T-helper 2 cell treated with Interferon-gamma antibody and Interleukin-4, amounts not matched to agents 100 ng/mL and 5 ng/mL, for 36 hours (primary cell): ENCODE measurements around the gene ZNF12. TPM values are rescaled to one million over a fixed set of nuclear protein-coding genes. Genes with fewer than 3 reads are reported as not detected.
"Not testable (repeated sequence)": the region's sequence is repeated elsewhere in the genome, so short reads cannot be mapped to it uniquely, and the experiment has no call there.

ENCODE experiments used
- intact Hi-C: fragments of 100-400 bp; cut with micrococcal nuclease; formaldehyde crosslinking; loops from one replicate; pipeline ENCODE4 v1.15.1; 2023
- total RNA-seq: library from RNA; stranded (reverse); gene quantifications from 2 replicates; pipeline ENCODE4 v1.2.3, GENCODE V29; 2022

The ZNF12 gene
- total RNA-seq, 1 donor from 2014 or later, result 22.7 TPM

DNA sequence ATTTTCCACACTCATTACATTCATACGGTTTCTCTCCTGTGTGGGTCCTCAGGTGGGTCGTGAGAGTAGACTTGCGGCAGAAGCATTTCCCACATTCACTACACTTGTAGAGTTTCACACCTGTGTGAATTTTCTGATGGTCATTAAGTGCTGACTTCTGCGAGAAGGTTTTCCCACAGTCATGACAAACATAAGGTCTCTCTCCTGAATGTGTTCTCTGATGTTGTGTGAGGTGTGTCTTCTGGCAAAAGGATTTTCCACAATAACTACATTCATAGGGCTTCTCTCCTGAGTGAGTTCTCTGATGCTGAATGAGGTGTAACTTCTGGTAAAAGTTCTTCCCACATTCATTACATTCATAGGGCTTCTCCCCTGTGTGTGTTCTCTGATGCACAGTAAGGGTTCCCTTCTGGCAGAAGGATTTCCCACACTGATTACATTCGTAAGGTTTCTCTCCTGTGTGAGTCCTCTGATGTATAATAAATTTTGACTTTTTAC is 15.1 kb downstream of the ZNF12 start:
- intact Hi-C loops, result no loop called here

DNA sequence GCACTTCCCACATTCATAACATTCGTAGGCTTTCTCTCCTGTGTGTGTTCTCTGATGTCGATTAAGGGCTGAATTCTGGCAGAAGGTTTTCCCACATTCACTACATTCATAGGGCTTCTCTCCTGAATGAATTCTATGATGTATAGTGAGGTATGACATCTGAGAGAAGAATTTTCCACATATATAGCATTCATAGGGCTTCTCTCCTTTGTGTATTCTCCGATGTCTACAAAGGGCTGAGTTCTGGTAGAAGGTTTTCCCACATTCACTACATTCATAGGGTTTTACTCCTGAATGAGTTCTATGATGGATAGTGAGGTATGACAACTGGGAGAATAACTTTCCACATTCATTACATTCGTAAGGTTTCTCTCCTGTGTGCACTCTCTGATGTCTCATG is 15.6 kb downstream of the ZNF12 start:
- intact Hi-C loops, result no loop called here

DNA sequence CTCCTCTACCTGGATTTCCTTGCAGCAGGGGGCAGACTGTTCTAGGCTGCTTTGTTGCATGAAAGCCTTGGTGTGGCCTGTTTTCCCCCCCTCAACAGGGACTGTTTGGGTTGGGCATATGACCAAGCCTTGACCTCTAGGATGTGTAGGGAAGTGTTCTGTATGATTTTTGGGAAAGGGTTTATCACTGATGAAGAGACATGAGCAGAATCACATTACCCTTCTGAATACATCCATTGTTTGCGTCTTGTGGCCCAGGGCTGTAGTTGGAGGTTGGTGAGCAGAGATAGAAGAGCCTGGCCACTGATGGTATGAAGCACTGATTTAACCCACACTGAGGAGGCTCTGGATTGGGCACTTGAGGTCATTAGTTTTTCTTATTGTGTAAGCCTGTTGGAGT is 26.6 kb downstream of the ZNF12 start:
- intact Hi-C loops, result no loop called here

DNA sequence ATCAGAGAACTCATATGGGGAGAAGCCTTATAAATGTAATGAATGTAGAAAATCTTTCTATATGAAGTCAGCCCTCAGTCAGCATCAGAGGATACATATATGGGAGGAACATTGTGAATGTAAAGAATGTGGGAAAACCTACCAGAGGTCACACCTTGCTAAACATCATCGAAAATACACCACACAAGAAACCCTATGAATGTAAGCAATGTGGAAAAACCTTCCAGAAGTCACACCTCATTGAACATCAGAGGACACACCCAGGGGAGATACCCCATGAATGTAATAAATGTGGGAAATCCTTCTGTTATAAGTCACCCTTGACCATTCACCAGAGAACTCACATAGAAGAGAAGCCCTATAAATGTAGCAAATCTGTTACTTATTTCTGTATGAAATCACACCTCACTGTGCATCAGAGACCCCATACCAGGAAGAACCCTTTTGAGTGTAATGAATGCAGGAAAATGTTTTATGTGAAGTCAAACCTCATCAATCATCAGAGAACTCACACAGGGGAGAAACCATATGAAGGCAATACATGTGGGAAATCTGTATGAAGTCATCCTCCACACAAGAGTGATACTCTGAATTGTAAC is 30.8 kb downstream of the ZNF12 start:
- intact Hi-C loops, result no loop called here

DNA sequence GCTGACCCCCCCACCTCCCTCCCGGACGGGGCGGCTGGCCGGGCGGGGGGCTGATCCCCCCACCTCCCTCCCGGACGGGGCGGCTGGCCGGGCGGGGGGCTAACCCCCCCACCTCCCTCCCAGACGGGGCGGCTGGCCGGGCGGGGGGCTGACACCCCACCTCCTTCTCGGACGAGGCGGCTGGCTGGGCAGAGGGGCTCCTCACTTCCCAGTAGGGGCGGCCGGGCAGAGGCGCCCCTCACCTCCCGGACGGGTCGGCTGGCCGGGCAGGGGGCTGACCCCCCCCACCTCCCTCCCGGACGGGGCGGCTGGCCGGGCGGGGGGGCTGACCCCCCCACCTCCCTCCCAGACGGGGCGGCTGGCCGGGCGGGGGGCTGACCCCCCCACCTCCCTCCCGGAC is 35.9 kb downstream of the ZNF12 start:
- intact Hi-C loops, result not testable (repeated sequence)

DNA sequence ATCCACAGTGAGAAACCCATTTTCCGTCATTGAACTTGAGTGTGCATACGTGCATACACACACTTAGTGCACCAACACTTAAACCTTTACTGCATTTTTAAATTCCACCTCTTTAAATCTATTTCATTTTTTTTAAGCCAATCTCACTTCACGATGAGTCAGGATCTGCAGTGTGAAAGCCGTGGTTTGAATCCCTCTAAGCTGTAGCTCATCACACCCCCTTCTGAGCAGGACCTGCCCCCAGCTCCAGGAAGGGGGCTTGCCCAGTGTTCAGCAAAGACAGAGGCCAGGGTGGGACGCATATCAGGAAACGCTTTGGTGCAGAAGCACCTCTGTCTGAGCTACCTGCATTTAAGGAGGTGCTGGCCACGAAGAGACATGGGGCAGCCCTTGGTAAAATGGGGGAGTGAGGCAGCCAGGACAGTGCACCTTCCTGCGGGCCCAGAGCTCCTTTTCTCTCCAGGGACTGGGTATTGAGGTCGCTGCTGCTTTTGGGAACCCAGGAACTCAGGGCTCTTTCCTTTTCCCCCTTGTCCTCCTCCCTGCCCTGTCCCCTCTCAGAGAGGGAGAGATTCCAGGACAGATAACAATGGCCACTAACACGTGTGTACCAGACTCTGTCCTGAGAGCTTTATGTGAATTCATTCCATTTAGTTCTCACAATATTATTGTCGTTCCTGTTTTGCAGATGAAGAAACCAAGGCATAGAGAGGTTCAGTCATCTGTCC is 48.0 kb downstream of the ZNF12 start:
- intact Hi-C loops, result no loop called here

DNA sequence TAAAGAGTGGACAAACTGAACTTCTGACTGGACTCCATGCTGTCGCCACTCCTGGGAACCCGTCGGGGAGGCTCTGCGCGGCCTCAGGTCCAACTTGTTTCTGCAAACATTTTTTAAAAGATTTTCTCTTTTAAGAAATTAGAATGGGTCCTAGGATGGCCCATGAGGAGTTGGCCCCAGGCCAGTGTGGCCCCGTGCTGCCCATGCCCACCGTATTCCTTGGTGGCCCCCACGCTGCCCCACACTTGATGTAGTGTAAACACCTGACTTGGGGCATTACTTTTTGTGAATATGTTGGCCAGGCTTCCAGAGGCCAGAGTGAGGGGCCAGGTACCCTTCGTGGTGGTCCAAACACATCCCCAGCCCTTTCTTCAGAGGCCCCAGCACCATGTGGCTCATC is 50.3 kb downstream of the ZNF12 start:
- intact Hi-C loops, result no loop called here

DNA sequence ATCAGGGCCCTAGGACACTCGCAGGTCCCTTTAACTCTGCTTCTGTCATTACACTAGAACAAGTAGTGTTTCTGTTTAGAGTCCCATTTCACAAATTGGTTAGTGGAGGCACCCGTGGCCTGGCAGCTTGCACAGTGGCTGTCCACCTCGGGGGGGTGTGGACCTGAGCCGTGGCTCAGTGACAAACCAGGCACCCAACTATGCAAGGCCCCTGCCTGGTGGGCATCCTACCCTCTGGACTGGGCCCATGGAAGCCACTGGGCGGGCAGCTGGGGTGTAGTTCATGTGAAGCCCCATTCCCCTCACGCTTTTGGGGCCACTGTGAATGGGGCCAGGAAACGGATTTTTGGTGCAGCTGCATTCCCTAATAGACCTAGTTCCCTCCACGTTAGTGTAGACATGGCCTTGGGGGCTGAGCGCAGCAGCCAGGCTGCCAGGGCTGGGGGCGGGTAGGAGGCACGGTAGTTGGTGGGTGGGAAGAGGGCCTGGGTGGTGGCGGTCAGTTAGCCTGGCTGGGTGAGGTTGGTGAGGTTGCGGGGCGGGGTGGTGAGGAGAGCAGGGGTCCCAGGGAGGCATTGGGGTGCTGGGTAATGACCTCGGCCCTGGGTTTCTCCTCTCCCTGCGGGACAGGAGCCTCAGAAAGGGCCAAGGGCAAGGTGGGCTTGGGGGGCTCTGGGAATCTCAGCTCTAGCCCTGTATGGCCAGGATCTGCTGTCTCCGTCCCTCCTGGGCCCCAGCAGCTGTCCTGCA is 50.9 kb downstream of the ZNF12 start:
- intact Hi-C loops, result no loop called here

DNA sequence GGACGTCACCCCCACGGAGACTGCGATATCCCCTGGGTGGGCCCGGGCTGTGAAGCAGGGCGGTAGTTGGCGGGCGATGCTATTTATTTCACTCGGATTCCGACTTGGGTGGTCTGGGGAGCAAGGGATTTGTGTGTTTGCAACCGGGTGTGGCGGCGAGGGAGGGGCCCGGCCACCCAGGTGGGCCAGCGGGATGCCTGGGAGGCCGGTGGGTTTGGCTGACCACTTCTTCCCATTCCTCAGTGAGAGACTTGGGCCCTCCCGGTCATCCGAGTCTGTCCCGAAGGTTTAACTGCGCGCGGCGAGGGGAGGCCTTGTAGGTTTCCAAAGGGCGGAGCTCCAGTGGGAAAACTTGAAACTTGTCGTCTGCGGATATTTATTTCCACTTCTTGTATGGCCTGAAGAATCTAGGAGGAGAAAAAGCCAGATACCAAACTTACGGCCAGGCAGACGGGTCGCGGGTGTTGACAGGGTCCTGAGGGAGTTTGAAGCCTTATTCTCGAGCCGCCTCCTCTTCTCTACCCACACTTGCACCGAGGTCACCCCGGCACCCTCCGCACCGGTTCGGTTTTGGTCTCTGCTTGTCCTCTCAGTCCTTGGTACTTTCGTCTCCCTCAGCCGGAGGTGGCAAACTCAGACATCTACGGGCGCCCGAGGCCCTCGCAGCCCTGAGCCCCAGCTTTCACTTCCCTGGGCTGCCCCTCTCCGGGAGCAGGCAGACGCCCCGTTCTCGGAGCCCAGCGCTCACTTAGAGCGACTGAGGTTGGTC is 51.7 kb downstream of the ZNF12 start:
- intact Hi-C loops, result no loop called here

DNA sequence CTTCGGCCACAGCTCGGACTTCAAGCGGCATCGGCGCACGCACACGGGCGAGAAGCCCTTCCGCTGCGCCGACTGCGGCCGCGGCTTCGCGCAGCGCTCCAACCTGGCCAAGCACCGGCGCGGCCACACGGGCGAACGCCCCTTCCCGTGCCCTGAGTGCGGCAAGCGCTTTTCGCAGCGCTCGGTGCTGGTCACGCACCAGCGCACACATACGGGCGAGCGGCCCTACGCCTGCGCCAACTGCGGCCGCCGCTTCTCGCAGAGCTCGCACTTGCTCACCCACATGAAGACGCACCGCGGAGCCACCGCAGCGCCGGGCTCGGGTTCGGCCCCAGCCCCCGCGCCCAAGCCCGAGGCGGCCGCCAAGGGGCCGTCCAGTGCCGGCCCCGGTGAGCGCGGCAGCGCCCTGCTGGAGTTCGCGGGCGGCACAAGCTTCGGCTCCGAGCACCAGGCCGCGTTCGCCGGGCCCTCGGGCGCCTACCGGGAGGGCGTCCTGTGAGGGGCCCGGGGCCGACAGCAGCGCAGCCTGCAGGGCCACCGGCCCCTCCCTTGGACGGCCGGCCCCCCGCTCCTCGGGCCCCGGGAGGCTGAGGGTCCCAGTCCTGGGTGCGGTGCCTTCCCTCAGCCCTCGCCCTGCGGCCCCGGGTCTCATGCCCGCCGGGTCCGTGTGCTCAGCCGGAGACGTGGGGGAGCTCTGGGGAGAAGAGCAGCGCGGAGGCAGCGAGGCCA is 52.5 kb downstream of the ZNF12 start:
- intact Hi-C loops, result no loop called here

DNA sequence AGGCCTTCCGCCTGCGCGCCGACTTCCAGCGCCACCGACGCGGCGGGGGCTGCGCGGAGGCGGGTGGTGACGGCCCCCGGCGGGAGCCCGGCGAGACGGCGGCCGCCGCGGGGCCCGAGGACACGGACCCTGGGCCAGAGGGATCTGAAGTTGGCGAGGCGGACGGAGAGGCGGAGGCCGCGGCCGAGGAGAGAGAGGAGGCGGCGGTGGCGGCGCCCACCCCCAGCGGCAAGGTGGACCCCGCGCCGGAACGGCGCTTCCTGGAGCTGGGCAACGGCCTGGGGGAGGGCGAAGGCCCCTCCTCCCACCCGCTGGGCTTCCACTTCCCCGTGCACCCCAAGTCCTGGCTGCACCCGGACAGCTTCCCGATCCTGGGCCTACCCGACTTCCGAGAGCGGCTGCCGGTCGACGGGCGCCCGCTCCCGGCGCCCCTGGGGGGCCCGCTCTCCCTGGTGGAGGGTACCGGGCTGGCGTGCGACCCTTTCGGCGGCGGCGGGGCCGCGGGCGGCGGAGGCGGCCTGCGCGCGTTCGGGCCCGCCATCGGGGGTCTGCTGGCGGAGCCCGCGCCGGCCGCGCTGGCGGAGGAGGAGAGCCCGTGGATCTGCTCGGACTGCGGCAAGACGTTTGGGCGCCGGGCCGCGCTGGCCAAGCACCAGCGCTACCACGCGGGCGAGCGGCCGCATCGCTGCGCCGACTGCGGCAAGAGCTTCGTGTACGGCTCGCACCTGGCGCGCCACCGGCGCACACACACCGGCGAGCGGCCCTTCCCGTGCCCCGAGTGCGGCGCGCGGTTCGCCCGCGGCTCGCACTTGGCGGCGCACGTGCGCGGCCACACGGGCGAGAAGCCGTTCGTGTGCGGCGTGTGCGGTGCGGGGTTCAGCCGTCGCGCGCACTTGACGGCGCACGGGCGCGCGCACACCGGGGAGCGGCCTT is 53.4 kb downstream of the ZNF12 start:
- intact Hi-C loops, result no loop called here

DNA sequence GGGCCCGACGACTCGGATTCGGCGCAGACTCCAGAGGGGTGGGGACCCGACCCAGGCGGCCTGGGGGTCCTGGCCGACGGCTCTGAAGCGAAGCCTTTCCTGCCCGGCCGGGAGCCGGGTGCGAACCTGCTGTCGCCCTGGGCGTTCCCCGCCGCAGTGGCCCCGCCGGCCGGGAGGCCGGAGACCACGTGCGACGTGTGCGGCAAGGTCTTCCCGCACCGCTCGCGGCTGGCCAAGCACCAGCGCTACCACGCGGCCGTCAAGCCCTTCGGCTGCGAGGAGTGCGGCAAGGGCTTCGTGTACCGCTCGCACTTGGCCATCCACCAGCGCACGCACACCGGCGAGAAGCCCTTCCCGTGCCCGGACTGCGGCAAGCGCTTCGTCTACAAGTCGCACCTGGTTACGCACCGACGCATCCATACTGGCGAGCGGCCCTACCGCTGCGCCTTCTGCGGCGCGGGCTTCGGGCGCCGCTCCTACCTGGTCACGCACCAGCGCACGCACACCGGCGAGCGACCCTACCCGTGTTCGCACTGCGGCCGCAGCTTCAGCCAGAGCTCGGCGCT is 54.2 kb downstream of the ZNF12 start:
- intact Hi-C loops, result no loop called here

DNA sequence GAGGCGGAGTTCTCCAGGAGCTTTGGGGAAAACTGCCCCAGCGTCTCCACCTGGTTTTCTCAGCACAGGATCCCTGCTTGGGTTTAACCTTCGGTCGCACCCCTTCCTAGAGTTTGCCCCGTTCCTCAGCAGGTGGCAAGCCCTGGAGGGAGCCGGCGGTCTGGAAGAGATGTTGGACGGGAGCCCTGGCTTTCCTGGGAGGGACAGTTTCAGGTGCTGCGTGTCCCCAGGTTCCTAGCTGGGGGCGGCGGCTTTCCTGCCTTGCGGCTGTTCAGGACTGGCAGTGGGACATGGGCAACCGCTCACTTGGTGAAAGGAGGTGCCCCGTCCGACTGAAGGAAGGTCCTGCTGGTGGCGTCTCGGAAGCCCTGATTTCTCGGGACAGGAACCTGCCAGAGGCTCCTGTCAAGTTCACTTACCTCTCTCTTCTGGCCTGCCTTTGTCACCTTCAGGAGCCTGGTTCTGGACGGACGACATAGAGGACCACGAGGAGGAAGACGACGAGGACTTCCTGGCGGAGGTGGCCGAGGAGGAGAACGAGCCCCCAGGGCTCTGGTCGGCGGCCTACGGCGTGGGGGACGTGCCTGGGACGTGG is 54.8 kb downstream of the ZNF12 start:
- intact Hi-C loops, result no loop called here

DNA sequence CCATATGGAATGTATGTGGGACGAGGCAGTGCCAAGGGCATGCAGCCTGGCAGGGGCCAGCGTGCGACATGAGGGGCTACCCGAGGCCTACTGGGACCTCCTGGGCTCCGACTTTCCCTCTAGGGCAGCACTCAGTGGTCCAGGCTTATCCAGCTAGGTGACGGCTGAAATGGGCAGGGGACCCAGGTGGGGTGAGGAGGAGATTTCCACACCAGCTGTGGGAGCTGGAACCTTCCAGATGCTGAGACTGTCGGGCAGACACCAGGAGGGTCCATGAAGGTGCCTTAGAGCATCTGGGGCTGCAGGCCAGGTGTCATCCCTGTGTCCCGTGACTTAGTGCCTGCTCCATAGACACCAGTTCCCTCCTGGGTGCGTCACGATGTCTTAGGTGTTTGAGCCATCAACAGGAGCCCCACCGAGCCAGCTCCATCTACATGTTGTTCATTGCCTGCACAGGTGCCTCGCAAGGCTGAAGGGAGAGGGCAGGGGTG is 56.2 kb downstream of the ZNF12 start:
- intact Hi-C loops, result no loop called here

DNA sequence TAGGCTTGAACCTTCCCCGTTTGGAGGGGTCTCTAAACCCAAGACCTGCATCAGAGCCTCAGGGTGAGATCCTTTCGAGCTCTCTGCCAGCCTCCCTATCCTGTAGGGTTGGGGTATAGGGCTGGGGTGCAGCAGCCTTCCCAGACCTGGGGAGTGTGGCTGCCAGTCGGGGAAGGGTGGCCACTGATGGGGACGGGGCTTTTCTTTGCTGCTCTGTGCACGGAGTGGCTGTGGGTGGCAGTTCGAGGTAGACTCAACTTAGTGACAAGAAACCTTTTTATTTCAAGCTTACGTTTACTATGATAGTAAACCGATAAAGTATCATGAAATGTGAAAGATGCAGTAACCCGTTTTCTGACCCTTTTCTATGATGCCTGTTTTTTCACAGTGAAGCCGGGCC is 56.7 kb downstream of the ZNF12 start:
- intact Hi-C loops, result no loop called here

DNA sequence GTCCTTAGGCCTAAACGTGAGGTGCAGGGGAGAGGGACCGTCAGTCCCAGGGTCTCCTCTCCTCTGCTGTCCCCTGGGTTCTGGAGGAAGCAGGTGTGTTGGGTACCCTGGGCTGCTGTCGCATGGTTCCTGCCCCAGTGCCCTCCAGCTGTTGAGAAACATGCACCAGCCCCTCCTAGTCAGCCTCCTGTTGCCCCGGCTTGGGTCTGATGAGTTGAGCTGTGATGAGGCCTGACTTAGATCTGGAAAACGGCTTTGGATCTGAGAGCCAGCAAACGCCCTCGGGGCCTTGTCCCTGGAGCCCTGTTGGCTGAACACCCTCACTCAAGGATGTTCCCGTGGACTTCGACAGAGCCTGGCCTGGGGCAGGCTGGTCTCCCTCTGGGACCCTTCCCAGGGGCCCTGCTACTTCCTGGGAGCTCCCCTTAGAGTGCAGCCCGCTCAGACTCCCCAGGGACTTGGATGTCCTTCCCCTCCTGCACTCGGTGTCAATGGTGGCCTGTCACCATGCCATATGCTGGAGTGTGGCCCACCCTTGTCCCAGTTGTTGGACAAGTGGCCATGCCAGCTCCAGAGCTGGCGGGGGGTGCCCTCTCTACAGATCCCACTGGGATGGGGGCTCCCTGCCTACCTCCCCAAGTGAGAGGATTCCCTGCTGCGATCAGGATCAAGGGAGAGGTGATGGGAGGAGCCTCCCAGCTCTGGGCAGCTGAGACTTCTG is 57.3 kb downstream of the ZNF12 start:
- intact Hi-C loops, result no loop called here

DNA sequence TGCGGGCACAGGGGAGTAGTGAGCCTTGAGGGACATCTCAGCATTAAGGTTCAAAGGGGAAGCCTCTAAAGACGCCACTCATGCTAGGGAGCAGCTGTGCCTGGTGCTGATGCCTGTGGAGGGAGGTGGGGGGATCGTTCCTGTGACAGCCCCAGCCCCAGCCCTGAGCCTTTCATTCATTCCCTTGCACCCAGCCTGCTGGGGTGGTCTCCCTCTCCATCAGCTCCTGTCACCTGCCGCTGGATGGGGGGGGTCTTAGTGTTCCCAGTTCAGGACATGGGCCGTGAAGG is 58.0 kb downstream of the ZNF12 start:
- intact Hi-C loops, result no loop called here

DNA sequence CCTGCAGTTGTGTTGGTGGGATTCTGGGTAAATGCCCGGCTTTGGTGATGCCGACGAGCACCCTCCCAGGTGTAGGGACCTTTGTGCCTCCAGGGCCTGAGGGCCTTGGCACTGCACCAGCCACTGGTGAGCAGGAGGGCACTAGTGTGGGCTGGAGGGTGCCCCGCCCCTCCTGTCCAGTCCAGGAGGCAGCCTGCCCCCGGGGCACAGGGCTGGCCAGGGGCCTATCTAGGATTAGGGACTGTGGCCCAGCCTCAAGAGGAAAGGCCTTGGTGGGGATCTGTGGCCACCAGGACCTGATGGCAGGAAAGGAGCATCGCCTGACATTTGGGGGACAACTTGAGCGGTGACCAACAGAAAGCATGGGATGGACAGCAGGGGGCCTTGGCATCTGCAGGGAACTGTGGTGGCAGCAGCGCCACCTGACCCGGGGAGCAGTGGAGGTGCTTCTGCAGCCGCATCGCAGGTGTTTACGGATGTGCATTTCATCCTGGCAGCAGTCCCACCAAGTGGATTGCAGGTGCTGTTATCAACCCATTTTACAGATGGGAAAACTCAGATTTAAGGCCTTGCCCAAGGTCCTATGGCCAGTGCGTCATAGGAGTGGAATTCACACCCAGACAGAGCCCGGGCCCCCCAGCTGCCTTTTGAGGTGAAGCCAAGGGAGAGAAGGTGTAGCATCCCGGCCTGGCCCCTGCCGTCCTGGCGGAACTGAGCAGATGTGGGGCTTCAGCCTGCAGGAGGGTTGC is 58.5 kb downstream of the ZNF12 start:
- intact Hi-C loops, result no loop called here
